GM21723 (cell line): ENCODE data around the gene GALNT18.

Experiments used
- ATAC-seq: cut with Tn5 transposase; IDR thresholded peaks from one replicate; pipeline ENCODE4 v1.9.1; 2021; ENCODE audit warnings: mild to moderate bottlenecking, moderate library complexity; ENCODE audit not compliant: unreplicated experiment

Gene GALNT18

GRCh38 chr11:11568651-11569229 lies 53.1 kb downstream of the GALNT18 start:
- ATAC-seq = no peak

- ATAC-seq = no peak
Observed at GRCh38 chr11:11567936-11568650, 53.7 kb downstream of the GALNT18 start.

GRCh38 chr11:11565636-11566035 lies 56.2 kb downstream of the GALNT18 start:
- no peak for ATAC-seq

- no peak for ATAC-seq
Observed at GRCh38 chr11:11563200-11563975, 58.4 kb downstream of the GALNT18 start.

GRCh38 chr11:11561991-11562390 lies 59.8 kb downstream of the GALNT18 start:
- ATAC-seq = no peak

- ATAC-seq = no peak
Observed at GRCh38 chr11:11558826-11559225, 63.0 kb downstream of the GALNT18 start.

- no peak for ATAC-seq
Observed at GRCh38 chr11:11558396-11558795, 63.4 kb downstream of the GALNT18 start.

GRCh38 chr11:11555208-11555607 lies 66.6 kb downstream of the GALNT18 start:
- no peak for ATAC-seq

- no peak for ATAC-seq
Observed at GRCh38 chr11:11553573-11553972, 68.2 kb downstream of the GALNT18 start.

GRCh38 chr11:11552529-11553087 lies 69.2 kb downstream of the GALNT18 start:
- ATAC-seq = no peak

GRCh38 chr11:11550534-11550933 lies 71.3 kb downstream of the GALNT18 start:
- no peak for ATAC-seq

GRCh38 chr11:11545285-11546275 lies 76.2 kb downstream of the GALNT18 start:
- no peak for ATAC-seq

GRCh38 chr11:11543656-11544055 lies 78.1 kb downstream of the GALNT18 start:
- no peak for ATAC-seq

GRCh38 chr11:11540157-11540556 lies 81.6 kb downstream of the GALNT18 start:
- ATAC-seq = no peak

GRCh38 chr11:11538277-11538960 lies 83.4 kb downstream of the GALNT18 start:
- ATAC-seq = no peak

GRCh38 chr11:11537871-11538270 lies 83.9 kb downstream of the GALNT18 start:
- ATAC-seq = no peak

GRCh38 chr11:11537372-11537771 lies 84.4 kb downstream of the GALNT18 start:
- ATAC-seq = no peak

GRCh38 chr11:11536650-11537049 lies 85.2 kb downstream of the GALNT18 start:
- no peak for ATAC-seq

GRCh38 chr11:11535611-11536010 lies 86.2 kb downstream of the GALNT18 start:
- ATAC-seq = no peak

GRCh38 chr11:11534981-11535380 lies 86.8 kb downstream of the GALNT18 start:
- ATAC-seq = no peak
